H1 (cell line): Measurements from ENCODE around the gene ABCA9. TPM values are rescaled to one million over a fixed set of nuclear protein-coding genes. Genes with fewer than 3 reads are reported as not detected.

ENCODE experiments used
- CTCF ChIA-PET: fragments of 300-600 bp; sonication (Branson Sonifier 250); formaldehyde crosslinking; loops from one replicate; lab custom pipeline; 2021; ENCODE audit not compliant: partially characterized antibody; lab: Charles Lee
- POLR2A ChIA-PET: fragments of 300-600 bp; sonication (Branson Sonifier 250); formaldehyde crosslinking; loops from one replicate; lab custom pipeline; 2021; ENCODE audit warnings: inconsistent platforms; ENCODE audit not compliant: partially characterized antibody; lab: Charles Lee
- DNase-seq, 2 experiments: peaks; one replicate each; pipeline versions ENCODE4 v3.0.0 to v3.0.0-alpha.2; 2010 to 2022; ENCODE audit warnings: low spot score in 2 of 2, low read depth in 1 of 2, mixed read lengths in 1 of 2
- FAIRE-seq: peaks from 2 replicates; lab custom pipeline; 2011; peaks lifted over from hg19 to GRCh38; lab: Jason Lieb, UNC
- H2AFZ ChIP-seq: 2 replicates; pipeline ENCODE4 v1.8.1; 2012; ENCODE audit warnings: low read length, inconsistent platforms
- H2AK5ac ChIP-seq: 2 replicates; pipeline ENCODE4 v1.6.1; 2013; ENCODE audit warnings: low read depth, low read length
- H2BK120ac ChIP-seq: replicated peaks from 2 replicates; pipeline ENCODE3; 2013; ENCODE audit warnings: low read depth, low read length, inconsistent platforms
- H2BK12ac ChIP-seq: 2 replicates; pipeline ENCODE4 v1.6.1; 2013; ENCODE audit warnings: low read depth, low read length
- H2BK15ac ChIP-seq: 2 replicates; pipeline ENCODE4 v1.6.1; 2013; ENCODE audit warnings: low read length
- H2BK20ac ChIP-seq: 2 replicates; pipeline ENCODE4 v1.6.1; 2013; ENCODE audit warnings: low read length
- H2BK5ac ChIP-seq: 2 replicates; pipeline ENCODE4 v1.6.1; 2013; ENCODE audit warnings: low read depth, low read length
- H3K14ac ChIP-seq: 2 replicates; pipeline ENCODE4 v1.6.1; 2013; ENCODE audit warnings: inconsistent platforms; ENCODE audit not compliant: insufficient read length
- H3K18ac ChIP-seq: 2 replicates; pipeline ENCODE4 v1.6.1; 2013; ENCODE audit warnings: low read length; ENCODE audit errors: extremely low read depth
- H3K23ac ChIP-seq: 2 replicates; pipeline ENCODE4 v1.6.1; 2013; ENCODE audit warnings: inconsistent platforms; ENCODE audit not compliant: insufficient read length
- H3K23me2 ChIP-seq: 2 replicates; pipeline ENCODE4 v1.6.1; 2013; ENCODE audit warnings: low read depth, low read length
- H3K27ac ChIP-seq: 2 replicates; pipeline ENCODE4 v1.6.1; 2011; ENCODE audit warnings: low read depth, low read length, inconsistent platforms
- H3K27me3 ChIP-seq, 4 experiments: replicated peaks in 1 of 4; 1 replicate in 1 of 4; 2 replicates in 3 of 4; pipeline versions ENCODE4 v1.6.1 to v1.8.1; 2011 to 2013; ENCODE audit warnings: low read length in 3 of 4, mild to moderate bottlenecking in 3 of 4, inconsistent platforms in 2 of 4, mixed read lengths in 2 of 4, moderate library complexity in 1 of 4; ENCODE audit not compliant: control insufficient read depth in 3 of 4, insufficient read depth in 3 of 4; ENCODE audit errors: extremely low read depth in 1 of 4
- H3K36me3 ChIP-seq, 4 experiments: 2 replicates each; pipeline versions ENCODE4 v1.6.1 to v1.8.1; 2011 to 2013; ENCODE audit warnings: mild to moderate bottlenecking in 4 of 4, low read length in 3 of 4, moderate library complexity in 2 of 4, control low read depth in 1 of 4, inconsistent platforms in 1 of 4; ENCODE audit not compliant: insufficient read depth in 4 of 4, control insufficient read depth in 2 of 4
- H3K4ac ChIP-seq: replicated peaks from 2 replicates; pipeline ENCODE3; 2013; ENCODE audit warnings: low read length, low read depth, mixed read lengths, inconsistent platforms; ENCODE audit not compliant: insufficient read length
- H3K4me1 ChIP-seq, 4 experiments: replicated peaks in 1 of 4; 1 replicate in 1 of 4; 2 replicates in 3 of 4; pipeline versions ENCODE4 v1.6.1 to v1.8.1; 2011 to 2013; ENCODE audit warnings: low read length in 3 of 4, inconsistent platforms in 2 of 4, mixed read lengths in 1 of 4; ENCODE audit not compliant: insufficient read depth in 4 of 4, control insufficient read depth in 3 of 4
- H3K4me2 ChIP-seq, 2 experiments: 2 replicates each; pipeline versions ENCODE4 v1.6.1 to v1.8.1; 2011 to 2013; ENCODE audit warnings: low read depth in 2 of 2, low read length in 2 of 2, control low read depth in 1 of 2, inconsistent platforms in 1 of 2, mild to moderate bottlenecking in 1 of 2; ENCODE audit not compliant: insufficient read depth in 1 of 2
- H3K4me3 ChIP-seq, 4 experiments: fragments of 200-600, 300-600 bp in 1 of 4; sonication (generic), shearing (Covaris generic), sonication (Bioruptor Twin) in 1 of 4; 2 replicates each; pipeline versions ENCODE4 v1.5.1 to v1.8.1; 2011 to 2016; ENCODE audit warnings: low read length in 4 of 4, low read depth in 3 of 4, control low read depth in 2 of 4, inconsistent platforms in 2 of 4, mild to moderate bottlenecking in 2 of 4, mixed read lengths in 1 of 4, moderate library complexity in 1 of 4; ENCODE audit not compliant: insufficient read depth in 2 of 4; ENCODE audit errors: extremely low read depth in 1 of 4
- H3K56ac ChIP-seq: replicated peaks from 2 replicates; pipeline ENCODE3; 2013; ENCODE audit warnings: low read depth, mild to moderate bottlenecking, mixed read lengths, low read length, inconsistent platforms; ENCODE audit not compliant: insufficient read length
- H3K79me1 ChIP-seq: 2 replicates; pipeline ENCODE4 v1.6.1; 2013; ENCODE audit warnings: low read depth, low read length, control low read depth
- H3K79me2 ChIP-seq, 2 experiments: 2 replicates each; pipeline versions ENCODE4 v1.6.1 to v1.8.1; 2012 to 2013; ENCODE audit warnings: low read length in 2 of 2, mild to moderate bottlenecking in 2 of 2, inconsistent platforms in 1 of 2; ENCODE audit not compliant: insufficient read depth in 2 of 2, control insufficient read depth in 1 of 2
- H3K9ac ChIP-seq, 4 experiments: replicated peaks in 1 of 4; 1 replicate in 1 of 4; 2 replicates in 3 of 4; pipeline versions ENCODE4 v1.6.1 to v1.8.1; 2011 to 2013; ENCODE audit warnings: low read depth in 3 of 4, low read length in 3 of 4, control low read depth in 2 of 4, mild to moderate bottlenecking in 2 of 4, moderate library complexity in 2 of 4, inconsistent platforms in 1 of 4; ENCODE audit errors: extremely low read depth in 1 of 4
- H3K9me3 ChIP-seq, 2 experiments: 2 replicates each; pipeline versions ENCODE4 v1.6.1 to v1.8.1; 2012 to 2013; ENCODE audit warnings: mild to moderate bottlenecking in 2 of 2, moderate library complexity in 2 of 2, control low read depth in 1 of 2, inconsistent platforms in 1 of 2, low read depth in 1 of 2, low read length in 1 of 2, mixed read lengths in 1 of 2; ENCODE audit not compliant: insufficient read depth in 2 of 2
- H4K20me1 ChIP-seq, 2 experiments: replicated peaks in 1 of 2; 2 replicates each; pipeline versions ENCODE3 to v1.8.1; 2011 to 2013; ENCODE audit warnings: inconsistent platforms in 2 of 2, low read length in 2 of 2, mild to moderate bottlenecking in 1 of 2; ENCODE audit not compliant: insufficient read depth in 2 of 2, control insufficient read depth in 1 of 2
- H4K5ac ChIP-seq: 2 replicates; pipeline ENCODE4 v1.6.1; 2013; ENCODE audit warnings: low read length, low read depth, mixed read lengths, inconsistent platforms; ENCODE audit not compliant: insufficient read length
- H4K8ac ChIP-seq: 2 replicates; pipeline ENCODE4 v1.8.0; 2013; ENCODE audit warnings: mild to moderate bottlenecking, moderate library complexity, low read length, inconsistent platforms; ENCODE audit not compliant: insufficient read depth; ENCODE audit errors: extremely low read depth
- H4K91ac ChIP-seq: replicated peaks from 2 replicates; pipeline ENCODE3; 2013; ENCODE audit warnings: low read length, mixed read lengths, inconsistent platforms; ENCODE audit not compliant: insufficient read length
- ATF2 ChIP-seq: IDR thresholded peaks from 2 replicates; pipeline ENCODE4 v1.6.1; 2012; ENCODE audit warnings: low read length, inconsistent platforms
- BACH1 ChIP-seq: IDR thresholded peaks from 2 replicates; pipeline ENCODE4 v1.6.1; 2012; ENCODE audit warnings: low read length, improper control_type of control experiment
- BCL11A ChIP-seq, 2 experiments: IDR thresholded peaks; one replicate each; pipeline ENCODE4 v1.6.1; 2011; ENCODE audit warnings: low read depth in 2 of 2, low read length in 2 of 2, mild to moderate bottlenecking in 2 of 2
- CBX5 ChIP-seq: fragments of 300-800, 300-1000 bp; sonication (generic); IDR thresholded peaks from 2 replicates; pipeline ENCODE4 v1.7.1; 2016; ENCODE audit warnings: antibody characterized with exemption, low read length, low read depth
- CEBPB ChIP-seq: IDR thresholded peaks from 2 replicates; pipeline ENCODE4 v1.6.1; 2012; ENCODE audit warnings: low read depth, low read length
- CHD1 ChIP-seq: IDR thresholded peaks from 2 replicates; pipeline ENCODE4 v1.6.1; 2012; ENCODE audit warnings: low read depth, low read length, improper control_type of control experiment
- EGR1 ChIP-seq: IDR thresholded peaks from 2 replicates; pipeline ENCODE4 v1.6.1; 2011; ENCODE audit warnings: low read depth, low read length, borderline replicate concordance
- EP300 ChIP-seq, 2 experiments: IDR thresholded peaks; 1 replicate in 1 of 2; 2 replicates in 1 of 2; pipeline ENCODE4 v1.6.1; 2011 to 2012; ENCODE audit warnings: low read depth in 2 of 2, low read length in 2 of 2, mild to moderate bottlenecking in 2 of 2, borderline replicate concordance in 1 of 2, inconsistent platforms in 1 of 2, moderate library complexity in 1 of 2
- EZH2 ChIP-seq: fragments of 200-600 bp; sonication (generic); IDR thresholded peaks from 2 replicates; pipeline ENCODE4 v1.7.1; 2012; ENCODE audit warnings: low read depth, mild to moderate bottlenecking, moderate library complexity, low read length, inconsistent platforms; ENCODE audit not compliant: severe bottlenecking
- KDM4A ChIP-seq: IDR thresholded peaks from one replicate; pipeline ENCODE4 v1.7.1; 2012; ENCODE audit warnings: low read depth, mild to moderate bottlenecking, moderate library complexity, low read length, inconsistent platforms; ENCODE audit not compliant: severe bottlenecking
- POU5F1 ChIP-seq: IDR thresholded peaks from 2 replicates; pipeline ENCODE4 v1.6.1; 2011; ENCODE audit warnings: low read depth, mild to moderate bottlenecking, low read length, moderate library complexity
- SRF ChIP-seq: IDR thresholded peaks from 2 replicates; pipeline ENCODE4 v1.6.1; 2011; ENCODE audit warnings: mild to moderate bottlenecking, low read depth, low read length, moderate library complexity
- SUZ12 ChIP-seq: fragments of 200-600 bp; sonication (generic); IDR thresholded peaks from 2 replicates; pipeline ENCODE4 v1.6.1; 2012; ENCODE audit warnings: mild to moderate bottlenecking, inconsistent platforms, low read length, moderate library complexity, mixed read lengths
- TCF12 ChIP-seq: IDR thresholded peaks from 2 replicates; pipeline ENCODE4 v1.6.1; 2011; ENCODE audit warnings: low read depth, mild to moderate bottlenecking, low read length
- WGBS, 2 experiments: shearing (Covaris generic) in 1 of 2; methylation state at CpG; one replicate each; pipeline versions ENCODE4 v1.1.6 to v1.1.7; 2013 to 2015; ENCODE audit warnings: low lambda C conversion rate in 2 of 2, mixed read lengths in 2 of 2, inconsistent platforms in 1 of 2, low coverage in 1 of 2, missing lambda C conversion rate in 1 of 2; ENCODE audit not compliant: insufficient replicate concordance in 2 of 2, insufficient coverage in 1 of 2, insufficient read length in 1 of 2; ENCODE audit errors: extremely low coverage in 1 of 2, missing lambda C conversion rate in 1 of 2; 5-methylcytosine and 5-hydroxymethylcytosine counted together
- polyA plus RNA-seq, 7 experiments: library from polyadenylated mRNA; depleted of rRNA in 3 of 7; stranded (reverse) in 5 of 7; unstranded in 2 of 7; fragments of >200 nt in 5 of 7; fragments of 200-250 nt in 2 of 7; gene quantifications; 1 replicate in 5 of 7; 2 replicates in 1 of 7; 4 replicates in 1 of 7; pipeline versions ENCODE4 v1.2.1 to v1.2.3, GENCODE V29; 2011 to 2013; ENCODE audit warnings: missing spikeins in 2 of 7, mixed read lengths in 2 of 7
- total RNA-seq: library from RNA; stranded (reverse); fragmentation: NEBNext Ultra II Directional; extraction: Animal tissue kit (Norgen Biotek cat#: 25700); gene quantifications from 2 replicates; pipeline ENCODE4 v1.2.1, GENCODE V29; 2021

ABCA9 gene
- total and polyA plus RNA-seq, 2 of the 8 experiments (the other 6 are each of a cell fraction or from before 2014, with no cell fraction given) = not detected

- Histone ChIP-seq H3K27ac (no peak overlapping the region), H3K4me2 (no peak overlapping the region), H2BK120ac (no peak overlapping the region), H3K36me3 (no peaks in the 10 kb centered on the region), H3K79me1 (no peaks in the 10 kb centered on the region), H3K23ac (no peak overlapping the region), H2BK20ac (no peak overlapping the region), H2BK5ac (no peak overlapping the region), H3K18ac (no peak overlapping the region), H4K91ac (no peak overlapping the region), H3K4me1 (no peaks in the 10 kb centered on the region), H3K9me3 (no peaks in the 10 kb centered on the region), H4K8ac (no peak overlapping the region), H3K79me2 (no peaks in the 10 kb centered on the region), H3K23me2 (no peaks in the 10 kb centered on the region), H4K5ac (no peak overlapping the region), H3K56ac (no peak overlapping the region), H2AK5ac (no peak overlapping the region), H3K4ac (no peak overlapping the region), H2AFZ (no peak overlapping the region), H4K20me1 (no peaks in the 10 kb centered on the region), H3K9ac (no peak overlapping the region), H3K4me3 (no peak overlapping the region), H3K14ac (no peak overlapping the region), H2BK15ac (no peak overlapping the region), H3K27me3 (no peaks in the 10 kb centered on the region), H2BK12ac (no peak overlapping the region)
- CTCF ChIA-PET = interaction anchor here (0.7 to 3.5 kb wide), 7 partner anchors 16 to 278 kb away, joined by 3 to 21 read pairs (median 3); no protein-coding TSS in a partner anchor
- 93% methylated on average over 5 of the region's 5 CpGs; no CpG with 5 or more reads in 1 of the 2 experiments for WGBS, 2 experiments
- no peak for FAIRE-seq
- POLR2A ChIA-PET = no interaction called here
- DNase-seq = no peak
- no peak for TF ChIP-seq BCL11A (IDR thresholded peaks at IDR 0.05; ENCODE audit: low read depth in 2 of 2, low read length in 2 of 2)
- TF ChIP-seq POU5F1 = no peak
- TF ChIP-seq BACH1 = no peak
- TF ChIP-seq SUZ12 = no peak
- TF ChIP-seq TCF12 = no peak
- no peak for TF ChIP-seq KDM4A
- TF ChIP-seq EP300 (IDR thresholded peaks at IDR 0.05; ENCODE audit: borderline replicate concordance in 1 of 2, low read depth in 2 of 2, low read length in 2 of 2) = no peak
- no peak for TF ChIP-seq CEBPB
- TF ChIP-seq CBX5 = no peak
- TF ChIP-seq CHD1 = no peak
- TF ChIP-seq ATF2 = no peak
- TF ChIP-seq EZH2 = no peak
- TF ChIP-seq EGR1 = no peak
- TF ChIP-seq SRF = no peak
Measured at GRCh38 chr17:68969101-68969500, 91.6 kb downstream of the ABCA9 start.
